Liver (tissue), 9 donors: ENCODE measurements around the gene DMAC2L. TPM values are rescaled to one million over a fixed set of nuclear protein-coding genes. Genes with fewer than 3 reads are reported as not detected.

ENCODE experiments used
- DNase-seq: peaks from one replicate; pipeline ENCODE4 v3.0.0-alpha.2; 2017; ENCODE audit warnings: low spot score
- H3K27ac ChIP-seq, 2 donors: one replicate each; pipeline ENCODE4 v1.7.0; 2013; ENCODE audit warnings: inconsistent platforms in 2 of 2, low read length in 2 of 2, control low read depth in 1 of 2, low read depth in 1 of 2, mild to moderate bottlenecking in 1 of 2
- H3K27me3 ChIP-seq, 4 donors: one replicate each; pipeline versions ENCODE4 v1.6.1 to v1.7.0; 2013; ENCODE audit warnings: low read length in 3 of 4, inconsistent platforms in 1 of 4, mild to moderate bottlenecking in 1 of 4, moderate library complexity in 1 of 4; ENCODE audit not compliant: control insufficient read depth in 4 of 4, insufficient read depth in 4 of 4
- H3K36me3 ChIP-seq, 4 donors: one replicate each; pipeline versions ENCODE4 v1.6.1 to v1.7.0; 2013; ENCODE audit warnings: low read length in 3 of 4, mild to moderate bottlenecking in 3 of 4, low read depth in 1 of 4, moderate library complexity in 1 of 4; ENCODE audit not compliant: control insufficient read depth in 4 of 4, insufficient read depth in 3 of 4
- H3K4me1 ChIP-seq, 4 donors: one replicate each; pipeline versions ENCODE4 v1.6.1 to v1.7.0; 2013; ENCODE audit warnings: low read length in 3 of 4, mild to moderate bottlenecking in 3 of 4, moderate library complexity in 1 of 4; ENCODE audit not compliant: control insufficient read depth in 4 of 4, insufficient read depth in 4 of 4
- H3K4me3 ChIP-seq, 3 donors: one replicate each; pipeline versions ENCODE4 v1.6.1 to v1.7.0; 2013; ENCODE audit warnings: low read length in 3 of 3, control low read depth in 1 of 3, low read depth in 1 of 3, mild to moderate bottlenecking in 1 of 3
- H3K9ac ChIP-seq, 2 donors: one replicate each; pipeline ENCODE4 v1.7.0; 2013; ENCODE audit warnings: low read length in 2 of 2, mild to moderate bottlenecking in 2 of 2, moderate library complexity in 2 of 2, control low read depth in 1 of 2, low read depth in 1 of 2
- H3K9me3 ChIP-seq, 4 donors: one replicate each; pipeline versions ENCODE4 v1.6.1 to v1.7.0; 2013; ENCODE audit warnings: low read length in 3 of 4; ENCODE audit not compliant: control insufficient read depth in 4 of 4
- FOXA1 ChIP-seq: IDR thresholded peaks from 2 replicates; pipeline ENCODE4 v1.6.1; 2016; ENCODE audit warnings: antibody characterized with exemption
- FOXA2 ChIP-seq: IDR thresholded peaks from 2 replicates; pipeline ENCODE4 v1.6.1; 2016; ENCODE audit warnings: antibody characterized with exemption
- GABPA ChIP-seq, 2 donors: IDR thresholded peaks in 1 of 2; conservative IDR thresholded peaks in 1 of 2; 2 replicates each; pipeline ENCODE4 v1.6.1; 2016; ENCODE audit warnings: antibody characterized with exemption in 2 of 2, mild to moderate bottlenecking in 1 of 2, moderate library complexity in 1 of 2
- HNF4A ChIP-seq, 2 donors: conservative IDR thresholded peaks; 2 replicates each; pipeline ENCODE4 v1.6.1; 2016; ENCODE audit warnings: antibody characterized with exemption in 2 of 2, mild to moderate bottlenecking in 2 of 2
- HNF4G ChIP-seq: IDR thresholded peaks from 2 replicates; pipeline ENCODE4 v1.6.1; 2016; ENCODE audit warnings: antibody characterized with exemption
- JUND ChIP-seq, 2 donors: IDR thresholded peaks; 2 replicates each; pipeline ENCODE4 v1.6.1; 2016; ENCODE audit warnings: antibody characterized with exemption in 2 of 2
- MAX ChIP-seq: IDR thresholded peaks from 2 replicates; pipeline ENCODE4 v1.6.1; 2016; ENCODE audit warnings: antibody characterized with exemption
- NR2F2 ChIP-seq: IDR thresholded peaks from 2 replicates; pipeline ENCODE4 v1.6.1; 2016; ENCODE audit warnings: antibody characterized with exemption
- RAD21 ChIP-seq, 2 donors: IDR thresholded peaks; 2 replicates each; pipeline ENCODE4 v1.6.1; 2016; ENCODE audit warnings: antibody characterized with exemption in 2 of 2, mild to moderate bottlenecking in 2 of 2
- RXRA ChIP-seq, 2 donors: IDR thresholded peaks; 2 replicates each; pipeline ENCODE4 v1.6.1; 2017 to 2018; ENCODE audit warnings: antibody characterized with exemption in 2 of 2, mild to moderate bottlenecking in 1 of 2
- SP1 ChIP-seq: IDR thresholded peaks from 2 replicates; pipeline ENCODE4 v1.6.1; 2018; ENCODE audit warnings: antibody characterized with exemption, mild to moderate bottlenecking
- TAF1 ChIP-seq: conservative IDR thresholded peaks from 2 replicates; pipeline ENCODE4 v1.6.1; 2016; ENCODE audit warnings: antibody characterized with exemption, mild to moderate bottlenecking
- YY1 ChIP-seq: IDR thresholded peaks from 2 replicates; pipeline ENCODE4 v1.6.1; 2016; ENCODE audit warnings: antibody characterized with exemption, mild to moderate bottlenecking
- ZBTB33 ChIP-seq: IDR thresholded peaks from 2 replicates; pipeline ENCODE4 v1.6.1; 2016; ENCODE audit warnings: antibody characterized with exemption
- WGBS: extraction: QIAGEN DNeasy Blood & Tissue Kit; methylation state at CpG from one replicate; pipeline ENCODE4 v1.1.7; 2013; 5-methylcytosine and 5-hydroxymethylcytosine counted together
- polyA plus RNA-seq, 2 donors: library from polyadenylated mRNA; stranded (reverse) in 1 of 2; unstranded in 1 of 2; fragments of 200-250 nt in 1 of 2; fragments of >200 nt in 1 of 2; fragmentation: Nextera tagmentation in 1 of 2; extraction: Ambion mirVana in 1 of 2; gene quantifications; one replicate each; pipeline versions ENCODE4 v1.2.1 to v1.2.3, GENCODE V29; 2013 to 2015
- total RNA-seq, 2 donors: library from RNA; depleted of rRNA; stranded (reverse); fragments of >200 nt; gene quantifications; one replicate each; pipeline ENCODE4 v1.2.3, GENCODE V29; 2014
- TF ChIP-seq, protein P1 (sequence below): IDR thresholded peaks from 2 replicates; pipeline ENCODE4 v1.6.1; 2016; ENCODE audit warnings: antibody characterized with exemption, mild to moderate bottlenecking
- TF ChIP-seq, protein P2 (sequence below): fragments of 150-350 bp; IDR thresholded peaks from 2 replicates; pipeline ENCODE4 v1.5.1; 2017; ENCODE audit warnings: improper control_type of control experiment, low read depth, low read length; ENCODE audit not compliant: missing input control
- donor health status: healthy.
- donor health status: healthy.
- donor health status: healthy.
- donor health status: healthy.
- donor health status: healthy.

DMAC2L gene
- total and polyA plus RNA-seq, 4 donors = 5.2 to 17.2 (median 6.5) TPM

DNA sequence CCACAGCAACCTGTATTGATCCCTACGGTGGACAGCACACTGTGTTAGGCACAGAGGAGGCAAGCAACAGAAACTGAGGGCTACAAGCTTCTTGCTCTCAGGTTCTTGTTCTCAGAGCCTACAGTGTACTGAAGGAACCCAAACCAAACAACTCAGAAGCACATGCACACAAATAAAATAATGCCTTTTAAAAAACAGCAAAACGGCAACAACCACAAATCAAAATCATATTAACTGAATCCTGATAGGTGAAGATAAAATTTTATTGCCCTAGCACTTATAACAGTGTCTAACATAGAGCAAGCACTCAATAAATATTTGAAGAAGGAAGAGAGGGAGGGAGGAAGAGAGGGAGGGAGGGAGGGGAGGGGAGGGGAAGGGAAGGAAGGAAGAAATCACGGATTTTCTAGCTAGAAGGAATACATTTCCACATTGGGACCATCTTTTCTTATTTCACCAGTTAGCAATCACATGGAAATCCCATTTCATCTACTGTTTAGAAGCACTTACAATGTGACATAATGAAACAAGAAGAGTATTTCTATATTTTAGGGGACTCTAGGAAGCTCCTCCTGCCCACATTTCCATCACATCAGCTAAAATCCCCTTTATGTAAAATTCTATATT, 27.2 kb downstream of the DMAC2L start:
- TF ChIP-seq, protein P1, sequence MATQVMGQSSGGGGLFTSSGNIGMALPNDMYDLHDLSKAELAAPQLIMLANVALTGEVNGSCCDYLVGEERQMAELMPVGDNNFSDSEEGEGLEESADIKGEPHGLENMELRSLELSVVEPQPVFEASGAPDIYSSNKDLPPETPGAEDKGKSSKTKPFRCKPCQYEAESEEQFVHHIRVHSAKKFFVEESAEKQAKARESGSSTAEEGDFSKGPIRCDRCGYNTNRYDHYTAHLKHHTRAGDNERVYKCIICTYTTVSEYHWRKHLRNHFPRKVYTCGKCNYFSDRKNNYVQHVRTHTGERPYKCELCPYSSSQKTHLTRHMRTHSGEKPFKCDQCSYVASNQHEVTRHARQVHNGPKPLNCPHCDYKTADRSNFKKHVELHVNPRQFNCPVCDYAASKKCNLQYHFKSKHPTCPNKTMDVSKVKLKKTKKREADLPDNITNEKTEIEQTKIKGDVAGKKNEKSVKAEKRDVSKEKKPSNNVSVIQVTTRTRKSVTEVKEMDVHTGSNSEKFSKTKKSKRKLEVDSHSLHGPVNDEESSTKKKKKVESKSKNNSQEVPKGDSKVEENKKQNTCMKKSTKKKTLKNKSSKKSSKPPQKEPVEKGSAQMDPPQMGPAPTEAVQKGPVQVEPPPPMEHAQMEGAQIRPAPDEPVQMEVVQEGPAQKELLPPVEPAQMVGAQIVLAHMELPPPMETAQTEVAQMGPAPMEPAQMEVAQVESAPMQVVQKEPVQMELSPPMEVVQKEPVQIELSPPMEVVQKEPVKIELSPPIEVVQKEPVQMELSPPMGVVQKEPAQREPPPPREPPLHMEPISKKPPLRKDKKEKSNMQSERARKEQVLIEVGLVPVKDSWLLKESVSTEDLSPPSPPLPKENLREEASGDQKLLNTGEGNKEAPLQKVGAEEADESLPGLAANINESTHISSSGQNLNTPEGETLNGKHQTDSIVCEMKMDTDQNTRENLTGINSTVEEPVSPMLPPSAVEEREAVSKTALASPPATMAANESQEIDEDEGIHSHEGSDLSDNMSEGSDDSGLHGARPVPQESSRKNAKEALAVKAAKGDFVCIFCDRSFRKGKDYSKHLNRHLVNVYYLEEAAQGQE = no peak
- TF ChIP-seq HNF4G (no peak), FOXA2 (no peak)
- peaks cover 0 to 10% (median 4%) of the 10 kb centered on the region in 4 donors for H3K4me1 ChIP-seq
- DNase-seq = no peak
- H3K36me3 ChIP-seq = no peaks in the 10 kb centered on the region
- WGBS = 52% methylated on average over 3 of the region's 3 CpGs
- no peaks in the 10 kb centered on the region for H3K9me3 ChIP-seq
- H3K4me3 ChIP-seq = no peak overlapping the region
- H3K27me3 ChIP-seq = no peaks in the 10 kb centered on the region
- H3K27ac ChIP-seq = no peak overlapping the region
- no peak overlapping the region for H3K9ac ChIP-seq

DNA sequence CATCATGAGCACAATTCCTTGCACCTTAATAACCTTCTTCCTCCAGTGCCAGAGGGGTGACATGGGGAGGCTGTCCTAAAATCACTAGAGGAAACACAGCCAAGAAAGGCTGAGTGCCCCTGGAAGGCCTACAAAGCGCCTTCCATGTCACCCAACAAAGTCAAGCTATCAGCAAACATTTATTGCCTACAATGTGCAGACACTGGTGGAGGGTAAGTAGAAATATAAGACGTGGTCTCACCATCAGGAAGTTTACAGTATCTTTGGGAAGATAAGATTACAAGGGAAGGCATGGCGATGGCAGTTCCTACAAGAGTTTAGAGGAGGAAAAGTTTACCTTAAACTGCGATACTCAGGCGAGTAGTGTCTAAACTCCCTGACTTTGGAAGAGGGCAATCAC, 27.9 kb downstream of the DMAC2L start:
- H3K4me1 ChIP-seq = peaks cover 0 to 10% (median 4%) of the 10 kb centered on the region in 4 donors
- TF ChIP-seq, protein P1 = no peak
- TF ChIP-seq RAD21 (IDR thresholded peaks at IDR 0.05) (no peak), SP1 (no peak), MAX (no peak), NR2F2 (no peak), ZBTB33 (no peak), JUND (IDR thresholded peaks at IDR 0.05) (no peak), FOXA1 (no peak), GABPA (IDR thresholded peaks at IDR 0.05 in 1 of 2, conservative IDR thresholded peaks at IDR 0.05 in 1 of 2) (no peak), HNF4G (no peak), TAF1 (no peak), HNF4A (conservative IDR thresholded peaks at IDR 0.05) (no peak), RXRA (IDR thresholded peaks at IDR 0.05) (no peak), YY1 (no peak)
- TF ChIP-seq, protein P2, sequence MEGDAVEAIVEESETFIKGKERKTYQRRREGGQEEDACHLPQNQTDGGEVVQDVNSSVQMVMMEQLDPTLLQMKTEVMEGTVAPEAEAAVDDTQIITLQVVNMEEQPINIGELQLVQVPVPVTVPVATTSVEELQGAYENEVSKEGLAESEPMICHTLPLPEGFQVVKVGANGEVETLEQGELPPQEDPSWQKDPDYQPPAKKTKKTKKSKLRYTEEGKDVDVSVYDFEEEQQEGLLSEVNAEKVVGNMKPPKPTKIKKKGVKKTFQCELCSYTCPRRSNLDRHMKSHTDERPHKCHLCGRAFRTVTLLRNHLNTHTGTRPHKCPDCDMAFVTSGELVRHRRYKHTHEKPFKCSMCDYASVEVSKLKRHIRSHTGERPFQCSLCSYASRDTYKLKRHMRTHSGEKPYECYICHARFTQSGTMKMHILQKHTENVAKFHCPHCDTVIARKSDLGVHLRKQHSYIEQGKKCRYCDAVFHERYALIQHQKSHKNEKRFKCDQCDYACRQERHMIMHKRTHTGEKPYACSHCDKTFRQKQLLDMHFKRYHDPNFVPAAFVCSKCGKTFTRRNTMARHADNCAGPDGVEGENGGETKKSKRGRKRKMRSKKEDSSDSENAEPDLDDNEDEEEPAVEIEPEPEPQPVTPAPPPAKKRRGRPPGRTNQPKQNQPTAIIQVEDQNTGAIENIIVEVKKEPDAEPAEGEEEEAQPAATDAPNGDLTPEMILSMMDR = no peak
- no peak overlapping the region for H3K27ac ChIP-seq
- no peaks in the 10 kb centered on the region for H3K36me3 ChIP-seq
- no peaks in the 10 kb centered on the region for H3K27me3 ChIP-seq
- no peaks in the 10 kb centered on the region for H3K9me3 ChIP-seq
- H3K4me3 ChIP-seq = no peak overlapping the region
- no peak for DNase-seq
- WGBS = 83% methylated on average over 5 of the region's 5 CpGs
- H3K9ac ChIP-seq = no peak overlapping the region
